ENCODE data around the gene UBXN11. TPM values are rescaled to one million over a fixed set of nuclear protein-coding genes. Genes with fewer than 3 reads are reported as not detected.

UBXN11 gene
- total and polyA plus RNA-seq, 7 donors = 3.5 to 7.0 (median 4.2) TPM

DNA sequence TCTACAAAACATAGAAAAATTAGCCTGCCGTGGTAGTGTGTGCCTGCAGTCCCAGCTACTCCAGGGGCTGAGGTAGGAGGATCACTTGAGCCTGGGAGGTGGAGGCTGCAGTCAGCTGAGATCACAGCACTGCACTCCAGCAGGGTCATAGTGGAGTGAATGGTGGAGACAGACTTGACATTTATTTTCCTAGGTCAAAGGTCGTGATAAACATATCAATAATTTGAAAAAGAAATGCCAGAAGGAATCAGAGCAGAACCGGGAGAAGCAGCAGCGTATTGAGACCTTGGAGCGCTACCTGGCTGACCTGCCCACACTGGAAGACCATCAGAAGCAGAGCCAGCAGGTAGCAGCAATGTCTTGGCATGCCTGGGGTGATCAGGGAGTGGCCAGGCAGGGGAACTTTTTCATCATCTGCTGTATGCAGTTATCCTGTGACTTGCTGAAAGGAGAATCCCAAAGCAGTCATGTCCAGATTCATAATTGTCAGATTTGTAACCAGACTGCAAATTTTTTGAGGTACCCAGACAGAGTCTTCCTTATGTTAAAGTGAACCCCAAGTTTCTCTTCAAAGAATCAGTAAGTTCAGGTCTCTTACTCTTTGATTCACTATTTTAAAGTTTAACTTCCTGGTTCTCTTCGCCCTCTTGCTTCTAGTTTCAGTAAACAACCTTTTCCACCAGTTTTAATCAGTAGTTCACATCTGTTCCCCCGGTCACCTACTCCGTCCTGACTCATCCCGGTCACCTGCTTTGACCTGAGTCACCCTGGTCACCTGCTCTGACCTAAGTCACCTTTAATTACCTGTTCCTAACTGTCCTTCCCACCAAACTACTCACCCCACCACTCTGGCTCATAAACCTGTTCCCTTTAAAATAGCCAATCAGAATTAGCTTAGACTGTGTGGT lies 37.9 kb downstream of the UBXN11 start:
- ATAC-seq = no peak
- peaks cover 10% of the 10 kb centered on the region for H3K4me1 ChIP-seq
- no peak for DNase-seq
- no peaks in the 10 kb centered on the region for H3K27me3 ChIP-seq (ENCODE audit: insufficient read depth in 3 of 3, low read length in 2 of 3)
- H3K4me3 ChIP-seq = no peak overlapping the region
- H3K36me3 ChIP-seq (ENCODE audit: insufficient read depth in 1 of 2, low read depth in 1 of 2) = peaks cover 10 to 87% of the 10 kb centered on the region in 2 donors
- H3K9me3 ChIP-seq = no peaks in the 10 kb centered on the region
- WGBS, 3 donors = 92 to 96% (median 94%) methylated on average over 9 of the region's 9 CpGs
- no peak overlapping the region for H3K27ac ChIP-seq
- intact Hi-C loops (cut with DNase I) = no loop called here
- TF ChIP-seq, protein P1, sequence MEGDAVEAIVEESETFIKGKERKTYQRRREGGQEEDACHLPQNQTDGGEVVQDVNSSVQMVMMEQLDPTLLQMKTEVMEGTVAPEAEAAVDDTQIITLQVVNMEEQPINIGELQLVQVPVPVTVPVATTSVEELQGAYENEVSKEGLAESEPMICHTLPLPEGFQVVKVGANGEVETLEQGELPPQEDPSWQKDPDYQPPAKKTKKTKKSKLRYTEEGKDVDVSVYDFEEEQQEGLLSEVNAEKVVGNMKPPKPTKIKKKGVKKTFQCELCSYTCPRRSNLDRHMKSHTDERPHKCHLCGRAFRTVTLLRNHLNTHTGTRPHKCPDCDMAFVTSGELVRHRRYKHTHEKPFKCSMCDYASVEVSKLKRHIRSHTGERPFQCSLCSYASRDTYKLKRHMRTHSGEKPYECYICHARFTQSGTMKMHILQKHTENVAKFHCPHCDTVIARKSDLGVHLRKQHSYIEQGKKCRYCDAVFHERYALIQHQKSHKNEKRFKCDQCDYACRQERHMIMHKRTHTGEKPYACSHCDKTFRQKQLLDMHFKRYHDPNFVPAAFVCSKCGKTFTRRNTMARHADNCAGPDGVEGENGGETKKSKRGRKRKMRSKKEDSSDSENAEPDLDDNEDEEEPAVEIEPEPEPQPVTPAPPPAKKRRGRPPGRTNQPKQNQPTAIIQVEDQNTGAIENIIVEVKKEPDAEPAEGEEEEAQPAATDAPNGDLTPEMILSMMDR (IDR thresholded peaks at IDR 0.05) = no peak

DNA sequence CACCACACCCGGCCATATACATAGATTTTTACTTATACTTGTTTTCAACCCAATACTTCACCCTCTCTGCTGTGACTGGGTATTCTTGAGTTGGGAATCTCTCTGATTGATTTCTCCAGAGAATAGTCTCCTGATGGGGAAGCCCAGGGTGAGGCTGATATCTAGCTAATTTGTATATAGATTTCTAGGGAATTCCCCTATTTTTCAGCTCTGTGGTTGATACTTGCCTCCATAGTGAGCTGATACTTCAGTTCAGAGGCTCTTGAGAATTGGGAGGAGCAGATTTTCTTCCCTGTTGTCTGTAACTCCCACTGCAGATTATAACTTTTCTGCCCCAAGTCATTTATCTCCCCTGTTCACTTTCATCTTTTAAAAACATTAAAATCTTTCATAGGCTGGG lies 41.0 kb downstream of the UBXN11 start:
- ATAC-seq (no peak), DNase-seq (no peak)
- H3K4me3 ChIP-seq = no peak overlapping the region
- H3K27ac ChIP-seq = no peak overlapping the region
- H3K27me3 ChIP-seq (ENCODE audit: insufficient read depth in 3 of 3, low read length in 2 of 3) = no peaks in the 10 kb centered on the region
- H3K36me3 ChIP-seq (ENCODE audit: insufficient read depth in 1 of 2, low read depth in 1 of 2) = peaks cover 10 to 89% of the 10 kb centered on the region in 2 donors
- intact Hi-C loops (cut with DNase I) = no loop called here
- no peaks in the 10 kb centered on the region for H3K9me3 ChIP-seq
- TF ChIP-seq, protein P1 (IDR thresholded peaks at IDR 0.05) = no peak
- peaks cover 5% of the 10 kb centered on the region for H3K4me1 ChIP-seq
- 92 to 99% (median 94%) methylated on average over 1 of the region's 1 CpG for WGBS, 3 donors

DNA sequence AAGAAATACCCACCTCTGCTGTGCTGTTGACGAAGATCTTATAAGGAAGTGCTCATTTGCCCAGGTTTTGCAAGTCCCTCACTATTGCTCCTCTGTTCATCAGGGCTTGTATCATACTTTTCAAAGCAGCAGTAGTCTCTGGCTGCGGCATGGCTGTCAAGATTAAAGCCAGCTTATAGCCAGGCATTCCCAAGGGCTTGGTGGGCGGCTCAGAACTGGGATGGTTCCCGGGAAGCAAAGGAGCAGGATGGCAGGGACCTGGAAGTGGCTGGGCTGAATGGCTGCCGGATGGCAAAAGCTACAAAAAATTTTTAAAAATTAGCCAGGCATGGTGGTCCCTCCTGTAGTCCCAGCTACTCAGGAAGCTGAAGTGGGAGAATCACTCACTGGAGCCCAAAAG lies 43.2 kb downstream of the UBXN11 start:
- no peaks in the 10 kb centered on the region for H3K27me3 ChIP-seq (ENCODE audit: insufficient read depth in 3 of 3, low read length in 2 of 3)
- TF ChIP-seq, protein P1 (IDR thresholded peaks at IDR 0.05) = no peak
- 83 to 89% (median 85%) methylated on average over 5 of the region's 5 CpGs for WGBS, 3 donors
- peaks cover 12 to 90% of the 10 kb centered on the region in 2 donors for H3K36me3 ChIP-seq (ENCODE audit: insufficient read depth in 1 of 2, low read depth in 1 of 2)
- peaks cover 2% of the 10 kb centered on the region for H3K4me1 ChIP-seq
- no peak overlapping the region for H3K27ac ChIP-seq
- ATAC-seq (no peak), DNase-seq (no peak)
- H3K9me3 ChIP-seq = no peaks in the 10 kb centered on the region
- H3K4me3 ChIP-seq = no peak overlapping the region
- intact Hi-C loops (cut with DNase I) = no loop called here

DNA sequence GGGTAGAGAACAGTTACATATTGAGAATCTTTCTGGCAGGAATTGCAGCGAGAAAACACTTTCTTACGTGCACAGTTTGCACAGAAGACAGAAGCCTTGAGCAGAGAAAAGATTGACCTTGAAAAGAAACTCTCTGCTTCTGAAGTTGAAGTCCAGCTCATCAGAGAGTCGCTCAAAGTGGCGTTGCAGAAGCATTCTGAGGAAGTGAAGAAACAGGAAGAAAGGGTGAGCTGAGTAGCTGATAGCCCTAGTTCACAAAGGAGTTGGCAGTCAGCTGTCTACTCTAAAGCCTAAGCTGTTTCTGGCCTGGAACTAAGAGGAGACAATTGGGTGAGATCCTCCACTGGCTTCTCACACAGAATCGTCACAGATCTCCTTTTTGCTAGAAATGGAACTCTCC lies 46.9 kb downstream of the UBXN11 start:
- H3K4me1 ChIP-seq = peaks cover 27% of the 10 kb centered on the region
- 71 to 89% (median 80%) methylated on average over 5 of the region's 5 CpGs for WGBS, 3 donors
- ATAC-seq = no peak
- H3K36me3 ChIP-seq (ENCODE audit: insufficient read depth in 1 of 2, low read depth in 1 of 2) = peaks cover 10 to 81% of the 10 kb centered on the region in 2 donors
- intact Hi-C loops (cut with DNase I) = loop anchor here in 1 of 2 donors (2.0 kb wide), 1 partner anchor 59 kb away; no protein-coding TSS in a partner anchor
- no peaks in the 10 kb centered on the region for H3K9me3 ChIP-seq
- DNase-seq = no peak
- H3K27me3 ChIP-seq (ENCODE audit: insufficient read depth in 3 of 3, low read length in 2 of 3) = no peaks in the 10 kb centered on the region
- peak overlapping the region; percentile 74 for H3K27ac ChIP-seq
- TF ChIP-seq, protein P1 (IDR thresholded peaks at IDR 0.05) = no peak
- no peak overlapping the region for H3K4me3 ChIP-seq

Data from psoas muscle (tissue), 8 donors.